ENCODE results near the gene CXCL1.

CXCL1 gene

GRCh38 chr4:73885574-73886267 is 16.5 kb downstream of the CXCL1 start:
- Histone ChIP-seq H3K4me3 (replicated peaks; ENCODE audit: insufficient read depth, low read length) (no peak overlapping the region), H3K27ac (replicated peaks) (no peak overlapping the region), H3K27me3 (ENCODE audit: insufficient read depth, poor library complexity, severe bottlenecking) (no peaks in the 10 kb centered on the region)
- no peak for TF ChIP-seq POLR2AphosphoS5 (IDR thresholded peaks at IDR 0.05; ENCODE audit: low read depth)
- no peak for TF ChIP-seq GABPA (IDR thresholded peaks at IDR 0.05; ENCODE audit: low read depth)
- no peak for TF ChIP-seq SPI1 (IDR thresholded peaks at IDR 0.05; ENCODE audit: borderline replicate concordance, low read depth)
- no peak for TF ChIP-seq CTCF (IDR thresholded peaks at IDR 0.05; ENCODE audit: insufficient read depth, low read length)
- no peak for TF ChIP-seq REST (IDR thresholded peaks at IDR 0.05; ENCODE audit: insufficient replicate concordance, low read depth)
- no peak for DNase-seq (ENCODE audit: low read depth in 1 of 2, low spot score in 1 of 2)

- no peak overlapping the region for H3K27ac ChIP-seq (replicated peaks)
- DNase-seq (ENCODE audit: low read depth in 1 of 2, low spot score in 1 of 2) = no peak
- TF ChIP-seq SPI1 (IDR thresholded peaks at IDR 0.05; ENCODE audit: borderline replicate concordance, low read depth) (no peak), POLR2AphosphoS5 (IDR thresholded peaks at IDR 0.05; ENCODE audit: low read depth) (no peak), REST (IDR thresholded peaks at IDR 0.05; ENCODE audit: insufficient replicate concordance, low read depth) (no peak), GABPA (IDR thresholded peaks at IDR 0.05; ENCODE audit: low read depth) (no peak), CTCF (IDR thresholded peaks at IDR 0.05; ENCODE audit: insufficient read depth, low read length) (no peak)
- H3K27me3 ChIP-seq (ENCODE audit: insufficient read depth, poor library complexity, severe bottlenecking) = no peaks in the 10 kb centered on the region
- no peak overlapping the region for H3K4me3 ChIP-seq (replicated peaks; ENCODE audit: insufficient read depth, low read length)
These were observed 22.1 kb downstream of the CXCL1 start for GRCh38 chr4:73891326-73891725.

- no peak for DNase-seq (ENCODE audit: low read depth in 1 of 2, low spot score in 1 of 2)
- Histone ChIP-seq H3K27ac (replicated peaks) (no peak overlapping the region), H3K27me3 (ENCODE audit: insufficient read depth, poor library complexity, severe bottlenecking) (no peaks in the 10 kb centered on the region), H3K4me3 (replicated peaks; ENCODE audit: insufficient read depth, low read length) (no peak overlapping the region)
- TF ChIP-seq GABPA (IDR thresholded peaks at IDR 0.05; ENCODE audit: low read depth) = no peak
These were observed 22.7 kb downstream of the CXCL1 start for GRCh38 chr4:73891739-73892405.

GRCh38 chr4:73892966-73893365 is 23.8 kb downstream of the CXCL1 start:
- no peak for TF ChIP-seq SPI1 (IDR thresholded peaks at IDR 0.05; ENCODE audit: borderline replicate concordance, low read depth)
- TF ChIP-seq CTCF (IDR thresholded peaks at IDR 0.05; ENCODE audit: insufficient read depth, low read length) = no peak
- TF ChIP-seq REST (IDR thresholded peaks at IDR 0.05; ENCODE audit: insufficient replicate concordance, low read depth) = no peak
- no peak for TF ChIP-seq GABPA (IDR thresholded peaks at IDR 0.05; ENCODE audit: low read depth)
- no peak for TF ChIP-seq POLR2AphosphoS5 (IDR thresholded peaks at IDR 0.05; ENCODE audit: low read depth)

More at GRCh38 chr4:73892966-73893365, 23.8 kb downstream of the CXCL1 start:
- no peak overlapping the region for H3K27ac ChIP-seq (replicated peaks)
- no peak overlapping the region for H3K4me3 ChIP-seq (replicated peaks; ENCODE audit: insufficient read depth, low read length)
- DNase-seq (ENCODE audit: low read depth in 1 of 2, low spot score in 1 of 2) = no peak
- no peaks in the 10 kb centered on the region for H3K27me3 ChIP-seq (ENCODE audit: insufficient read depth, poor library complexity, severe bottlenecking)

Data from HL-60 (cell line).